NCI-H2107 (cell line): ENCODE results near the gene KLRG1.

ENCODE experiments used
- DNase-seq: peaks from one replicate; lab custom pipeline; 2025; lab: John Stamatoyannopoulos, UW

KLRG1 gene

GRCh38 chr12:8985213-8985754 lies 4.1 kb upstream of the KLRG1 start:
- DNase-seq, result no peak

DNA sequence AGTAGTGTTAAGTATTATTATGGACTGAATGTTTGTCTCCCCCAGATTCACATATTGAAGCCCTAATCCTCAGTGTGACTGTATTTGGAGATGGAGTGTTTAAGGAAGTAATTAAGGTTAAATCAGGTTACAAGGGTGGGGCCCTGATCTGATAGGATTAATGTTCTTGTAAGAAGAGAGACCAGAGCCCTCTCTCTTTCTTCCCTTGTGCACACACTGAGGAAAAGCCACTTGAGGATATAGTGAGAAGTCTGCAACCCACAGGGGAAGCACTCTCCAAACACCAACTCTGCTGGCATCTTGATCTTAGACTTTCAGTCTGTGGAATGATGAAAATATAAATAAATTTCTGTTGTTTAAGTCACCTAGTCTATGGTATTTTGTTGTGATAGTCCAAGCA lies 2.2 kb upstream of the KLRG1 start:
- no peak for DNase-seq

- DNase-seq, result no peak
Measured at GRCh38 chr12:8987685-8988084, 1.7 kb upstream of the KLRG1 start.

- no peak for DNase-seq
Measured at GRCh38 chr12:8991371-8992345, 2.3 kb downstream of the KLRG1 start.

- DNase-seq, result no peak
Measured at GRCh38 chr12:8993827-8994226, 4.5 kb downstream of the KLRG1 start.

- DNase-seq, result no peak
Measured at GRCh38 chr12:8995021-8995775, 5.9 kb downstream of the KLRG1 start.

GRCh38 chr12:8996682-8997405 lies 7.5 kb downstream of the KLRG1 start:
- DNase-seq, result no peak

DNA sequence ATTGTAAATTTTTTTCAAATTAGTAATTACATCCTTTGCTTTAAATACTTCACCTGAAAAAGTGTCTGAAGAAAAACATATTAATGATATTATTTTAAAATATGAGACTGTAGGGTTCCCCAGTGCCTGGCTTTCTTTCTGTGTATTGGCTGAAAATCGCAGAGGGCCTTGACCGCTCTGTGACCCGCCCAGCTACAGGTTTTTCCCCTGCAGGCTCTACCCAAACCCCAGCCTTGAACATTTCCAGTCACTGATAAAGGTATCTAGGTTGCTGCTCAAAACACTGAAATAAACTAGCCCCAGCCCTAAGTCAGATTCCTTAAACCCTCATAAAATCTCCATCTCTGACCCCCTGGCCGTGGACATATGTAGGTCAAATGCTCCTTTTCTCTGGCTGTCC lies 11.9 kb downstream of the KLRG1 start:
- no peak for DNase-seq

- no peak for DNase-seq
Measured at GRCh38 chr12:9002335-9002734, 13.0 kb downstream of the KLRG1 start.

GRCh38 chr12:9022592-9022991 lies 33.2 kb downstream of the KLRG1 start:
- no peak for DNase-seq

GRCh38 chr12:9024512-9024911 lies 35.2 kb downstream of the KLRG1 start:
- no peak for DNase-seq

DNA sequence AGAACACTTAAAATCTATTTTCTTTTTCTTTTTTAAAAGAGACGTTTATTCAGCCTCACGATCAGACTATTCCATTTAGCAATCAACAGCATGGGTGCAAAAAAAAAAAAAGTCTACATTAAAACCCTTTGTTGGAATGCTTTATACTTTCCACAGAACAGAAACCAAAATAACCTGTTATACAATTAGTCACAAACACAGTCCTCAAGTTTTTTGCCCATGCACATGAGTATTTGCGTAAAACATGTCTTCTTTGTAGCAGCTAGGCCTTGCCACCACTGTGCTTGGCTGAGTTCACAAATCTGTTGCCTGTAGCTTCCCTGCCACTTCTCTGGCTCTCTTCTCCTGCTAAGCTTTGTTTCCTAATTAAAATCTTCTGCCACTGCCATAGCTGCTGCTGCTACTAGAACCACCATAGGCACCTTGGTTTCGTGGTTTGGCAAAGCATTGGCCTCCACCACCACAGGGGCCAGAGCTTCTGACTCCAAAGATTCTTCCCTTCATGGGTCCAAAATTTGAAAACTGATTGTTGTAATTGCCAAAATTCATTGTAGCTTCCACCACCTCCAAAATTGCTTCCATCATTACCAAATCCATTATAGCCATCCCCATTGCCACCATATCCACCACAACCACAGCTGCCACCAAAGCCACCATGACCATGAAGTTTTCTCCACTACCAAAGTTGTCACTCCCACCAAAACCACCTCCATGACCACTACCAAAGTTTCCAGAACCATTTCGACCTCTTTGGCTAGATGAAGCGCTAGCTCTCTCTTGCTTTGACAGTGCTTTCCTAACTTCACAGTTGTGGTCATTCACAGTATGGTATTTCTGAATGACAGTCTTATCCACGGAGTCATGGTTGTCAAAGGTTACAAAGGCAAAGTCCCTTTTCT lies 38.1 kb downstream of the KLRG1 start:
- no peak for DNase-seq

- no peak for DNase-seq
Measured at GRCh38 chr12:9030776-9031175, 41.4 kb downstream of the KLRG1 start.

DNA sequence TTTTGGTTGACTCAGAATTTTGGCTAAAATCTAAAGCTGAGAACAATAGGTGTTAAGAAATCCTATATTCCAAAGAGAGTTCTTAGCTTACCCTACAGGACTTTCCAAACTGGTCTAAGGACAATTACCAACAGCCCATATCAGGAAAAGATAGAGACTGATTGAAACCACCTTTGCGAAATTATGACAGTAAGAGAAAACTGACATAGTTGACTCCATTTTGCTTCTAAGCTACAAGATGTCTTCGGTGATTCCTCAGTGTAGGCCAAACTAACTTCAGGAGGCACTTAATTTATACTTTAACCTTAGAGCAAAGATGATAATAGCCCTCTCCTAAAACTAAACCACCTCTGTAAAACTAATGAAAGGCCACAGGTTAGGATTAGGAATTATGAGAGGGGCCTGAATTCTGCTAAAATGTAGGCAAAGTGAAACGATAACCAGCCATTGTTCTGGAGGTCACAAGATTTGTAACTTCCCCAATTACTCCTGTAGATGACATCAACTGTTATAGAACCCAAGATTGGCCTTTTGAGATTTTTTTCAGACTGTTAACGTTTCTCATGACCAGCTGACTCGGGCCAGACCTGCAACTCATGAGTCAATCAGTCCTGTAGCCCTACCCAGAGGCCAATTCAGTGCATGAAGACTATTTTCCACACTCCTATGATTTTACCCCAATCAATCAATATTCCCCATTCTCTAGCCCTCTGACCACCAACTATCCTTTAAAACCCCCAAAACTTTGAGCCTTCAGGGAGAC lies 43.0 kb downstream of the KLRG1 start:
- DNase-seq, result no peak

DNA sequence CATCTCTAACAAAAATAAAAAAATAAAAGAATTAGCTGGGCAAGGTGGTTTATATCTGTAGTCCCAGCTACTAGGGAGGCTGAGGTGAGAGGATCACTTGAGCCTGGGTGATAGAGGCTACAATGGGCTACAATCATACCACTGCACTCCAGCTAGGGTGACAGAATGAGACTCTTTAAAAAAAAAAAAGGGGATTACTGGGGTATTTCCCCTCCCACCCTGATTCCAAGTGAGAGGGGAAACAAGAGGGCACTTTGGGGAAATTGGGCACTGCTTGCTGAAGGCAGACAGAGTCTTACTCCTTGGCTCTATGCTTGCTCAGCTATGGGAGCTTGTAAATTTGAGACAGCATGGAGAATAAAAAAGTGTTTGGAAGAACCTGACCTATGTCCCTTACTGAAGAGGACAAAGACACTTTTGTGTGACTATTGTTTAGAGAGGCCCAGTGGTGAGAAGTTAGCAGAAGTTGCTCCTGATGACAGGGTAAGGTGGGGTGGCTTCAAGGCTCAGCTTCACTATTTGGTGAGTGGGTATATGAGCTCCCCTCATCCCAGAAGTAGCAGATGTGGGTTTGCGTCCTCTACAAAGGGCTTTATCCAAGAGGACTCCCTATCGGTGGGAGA lies 44.0 kb downstream of the KLRG1 start:
- DNase-seq, result no peak

- DNase-seq, result no peak
Measured at GRCh38 chr12:9034095-9034494, 44.7 kb downstream of the KLRG1 start.

DNA sequence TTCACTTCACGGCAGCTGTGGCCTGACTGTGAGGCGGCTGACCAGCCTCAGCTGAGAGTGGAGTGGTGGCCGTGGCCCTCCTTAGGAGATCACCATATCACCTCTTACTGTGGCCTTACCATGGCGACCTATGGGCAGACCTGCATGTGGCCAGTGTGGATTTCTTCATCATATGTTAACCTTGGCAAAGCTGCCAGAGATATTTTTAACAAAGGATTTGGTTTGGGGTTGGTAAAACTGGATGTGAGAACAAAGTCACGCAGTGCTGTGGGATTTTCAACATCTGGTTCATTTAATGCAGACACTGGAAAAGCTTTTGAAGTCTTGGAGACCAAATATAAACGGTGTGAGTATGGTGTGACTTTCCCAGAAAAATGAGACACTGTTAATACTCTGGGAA lies 46.9 kb downstream of the KLRG1 start:
- DNase-seq, result no peak

GRCh38 chr12:9037431-9037830 lies 48.1 kb downstream of the KLRG1 start:
- DNase-seq, result no peak

DNA sequence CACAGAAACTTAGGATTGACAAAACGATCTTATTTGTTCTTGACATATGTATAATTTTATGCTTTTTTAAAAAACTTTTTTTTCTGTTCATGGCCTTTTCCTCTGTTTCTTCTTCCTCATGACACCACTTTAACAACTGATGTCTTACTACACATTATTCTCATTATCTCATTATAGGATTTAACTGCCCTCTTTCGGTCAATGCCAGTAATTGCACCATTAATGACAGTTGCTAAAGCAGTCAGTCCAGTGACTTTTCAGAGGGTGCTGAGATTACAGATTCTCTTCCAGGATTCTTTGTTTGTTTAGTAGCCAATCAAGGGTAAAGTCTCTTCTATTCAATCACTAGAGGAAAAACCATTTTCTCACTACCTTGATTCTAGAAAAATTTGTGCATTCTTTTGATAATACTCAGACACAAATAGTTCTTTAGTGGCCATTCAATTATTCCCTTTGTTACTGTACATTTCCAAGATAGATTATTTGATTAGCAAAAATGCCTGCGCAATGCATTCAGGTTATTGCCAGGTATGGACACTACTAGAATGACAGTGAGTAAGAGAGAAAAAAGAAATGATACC lies 50.1 kb downstream of the KLRG1 start:
- peak; percentile 27 for DNase-seq
